GM11168 (cell line): ENCODE results near the gene CHODL.

Source experiments
- in situ Hi-C: fragments of 300-500 bp; cut with MboI; formaldehyde crosslinking; loops from one replicate; pipeline ENCODE4 v1.12.0; 2022; ENCODE audit warnings: low sequenced_read_pairs; ENCODE audit not compliant: unreplicated experiment

The CHODL gene

GRCh38 chr21:18275781-18276180, 31.1 kb downstream of the CHODL start:
- in situ Hi-C loops: no loop called here

GRCh38 chr21:18285379-18285778, 40.7 kb downstream of the CHODL start:
- in situ Hi-C loops: no loop called here

- in situ Hi-C loops: no loop called here
Measured at GRCh38 chr21:18289876-18290275, 45.2 kb downstream of the CHODL start.

- in situ Hi-C loops: no loop called here
Measured at GRCh38 chr21:18294100-18294499, 49.5 kb downstream of the CHODL start.

- in situ Hi-C loops: no loop called here
Measured at GRCh38 chr21:18298228-18298627, 53.6 kb downstream of the CHODL start.
